HFFc6 (cell line): ENCODE data around the gene GLDC. TPM values are rescaled to one million over a fixed set of nuclear protein-coding genes. Genes with fewer than 3 reads are reported as not detected.

Source experiments
- DNase-seq: peaks from one replicate; pipeline ENCODE4 v3.0.0-alpha.2; 2018
- H3K27ac Mint-ChIP-seq: 2 replicates; pipeline ENCODE4 v1.8.0; 2020; ENCODE audit warnings: mild to moderate bottlenecking, mixed read lengths
- H3K27me3 Mint-ChIP-seq: 2 replicates; pipeline ENCODE4 v1.8.0; 2021; ENCODE audit warnings: mild to moderate bottlenecking, moderate library complexity, mixed read lengths; ENCODE audit not compliant: insufficient read depth
- H3K36me3 Mint-ChIP-seq: 2 replicates; pipeline ENCODE4 v1.8.0; 2021; ENCODE audit warnings: low read depth, mixed read lengths
- H3K4me1 Mint-ChIP-seq: 2 replicates; pipeline ENCODE4 v1.8.0; 2020; ENCODE audit warnings: low read depth, mixed read lengths
- H3K4me3 Mint-ChIP-seq: 2 replicates; pipeline ENCODE4 v1.8.0; 2020; ENCODE audit warnings: mild to moderate bottlenecking, moderate library complexity, mixed read lengths
- H3K9me3 Mint-ChIP-seq: 2 replicates; pipeline ENCODE4 v1.8.0; 2020; ENCODE audit warnings: mild to moderate bottlenecking, mixed read lengths
- total RNA-seq, 6 experiments: library from RNA; stranded (reverse); fragmentation: NEBNext Ultra II Directional; extraction: Animal tissue kit (Norgen Biotek cat#: 25700); gene quantifications; 2 replicates in 1 of 6; 3 replicates in 5 of 6; pipeline ENCODE4 v1.2.3, GENCODE V29; 2021
- TF ChIP-seq, protein P1 (sequence below): fragments of 200-600 bp; sonication (generic); IDR thresholded peaks from 2 replicates; pipeline ENCODE4 v1.5.0; 2021; ENCODE audit warnings: antibody characterized with exemption, mild to moderate bottlenecking

Gene GLDC
- total RNA-seq, 6 experiments from 2014 or later, result 0.12 to 0.41 (median 0.23) TPM

DNA sequence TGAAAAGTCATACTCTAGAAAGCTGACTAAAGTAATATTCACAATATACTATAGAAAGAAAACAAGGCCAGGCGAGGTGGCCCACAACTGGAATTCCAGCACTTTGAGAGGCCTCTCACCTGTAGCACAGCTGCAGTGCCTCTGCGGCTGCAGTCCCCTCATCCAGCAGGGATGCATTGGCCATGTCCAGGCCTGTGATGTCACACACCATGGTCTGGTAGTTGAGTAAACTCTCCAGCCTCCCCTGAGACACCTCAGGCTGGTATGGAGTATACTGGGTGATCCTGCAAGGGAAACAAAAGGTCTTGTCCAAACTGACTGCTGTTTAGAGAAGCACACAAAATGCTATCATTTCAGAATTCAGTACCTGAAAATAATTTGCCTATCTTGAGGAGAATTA lies 35.5 kb downstream of the GLDC start:
- TF ChIP-seq, protein P1, sequence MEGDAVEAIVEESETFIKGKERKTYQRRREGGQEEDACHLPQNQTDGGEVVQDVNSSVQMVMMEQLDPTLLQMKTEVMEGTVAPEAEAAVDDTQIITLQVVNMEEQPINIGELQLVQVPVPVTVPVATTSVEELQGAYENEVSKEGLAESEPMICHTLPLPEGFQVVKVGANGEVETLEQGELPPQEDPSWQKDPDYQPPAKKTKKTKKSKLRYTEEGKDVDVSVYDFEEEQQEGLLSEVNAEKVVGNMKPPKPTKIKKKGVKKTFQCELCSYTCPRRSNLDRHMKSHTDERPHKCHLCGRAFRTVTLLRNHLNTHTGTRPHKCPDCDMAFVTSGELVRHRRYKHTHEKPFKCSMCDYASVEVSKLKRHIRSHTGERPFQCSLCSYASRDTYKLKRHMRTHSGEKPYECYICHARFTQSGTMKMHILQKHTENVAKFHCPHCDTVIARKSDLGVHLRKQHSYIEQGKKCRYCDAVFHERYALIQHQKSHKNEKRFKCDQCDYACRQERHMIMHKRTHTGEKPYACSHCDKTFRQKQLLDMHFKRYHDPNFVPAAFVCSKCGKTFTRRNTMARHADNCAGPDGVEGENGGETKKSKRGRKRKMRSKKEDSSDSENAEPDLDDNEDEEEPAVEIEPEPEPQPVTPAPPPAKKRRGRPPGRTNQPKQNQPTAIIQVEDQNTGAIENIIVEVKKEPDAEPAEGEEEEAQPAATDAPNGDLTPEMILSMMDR, result no peak
- DNase-seq, result no peak
- Mint-ChIP-seq H3K27ac (no peak overlapping the region), H3K27me3 (peaks cover 8% of the 10 kb centered on the region), H3K4me3 (no peak overlapping the region), H3K36me3 (no peaks in the 10 kb centered on the region), H3K9me3 (no peaks in the 10 kb centered on the region), H3K4me1 (no peaks in the 10 kb centered on the region)

DNA sequence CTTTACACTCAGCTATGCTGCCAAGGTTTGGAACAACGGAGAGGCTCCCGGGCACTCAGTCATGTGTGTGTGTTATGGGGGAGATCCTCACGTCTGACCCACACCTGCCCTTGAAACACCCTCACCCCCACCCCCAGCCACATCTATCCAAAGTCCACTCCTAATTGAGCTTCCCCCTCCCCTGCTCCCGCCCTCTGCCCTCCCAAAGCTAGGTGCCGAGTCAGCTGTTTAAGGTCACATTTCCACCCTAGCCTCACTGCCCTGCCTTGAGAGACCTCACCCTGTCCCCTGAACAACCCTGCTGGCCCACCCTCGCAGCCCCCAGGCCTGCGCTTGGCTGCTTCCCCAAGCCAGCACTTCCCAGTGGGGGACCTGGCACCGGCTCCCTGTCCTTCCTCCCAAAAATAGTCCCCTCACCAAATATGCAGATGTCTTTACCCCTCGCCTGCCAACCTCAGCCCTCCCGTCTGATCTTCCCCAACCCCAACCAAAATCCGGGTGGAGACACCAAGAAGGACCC lies 36.0 kb downstream of the GLDC start:
- H3K4me1 Mint-ChIP-seq, result no peaks in the 10 kb centered on the region
- no peak for DNase-seq
- TF ChIP-seq, protein P1, result no peak

DNA sequence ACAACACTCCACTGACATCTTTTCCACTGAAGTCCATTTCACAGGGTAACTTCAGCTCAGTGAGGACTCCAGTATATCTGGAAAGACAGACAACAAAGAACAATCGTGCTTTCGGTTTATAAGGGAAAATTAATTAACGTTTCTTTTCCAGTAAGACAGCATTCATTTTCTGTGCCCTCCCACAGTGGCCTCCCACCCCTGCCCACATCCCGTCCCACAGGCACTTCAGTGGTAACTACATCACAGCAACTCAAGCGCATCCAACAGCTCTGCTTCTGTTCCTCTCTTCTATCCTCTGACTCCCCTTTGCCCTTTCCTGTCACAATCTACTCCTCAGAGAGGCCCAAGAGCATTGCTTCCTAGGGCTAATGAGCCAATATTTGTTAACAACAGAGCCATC lies 40.3 kb downstream of the GLDC start:
- no peaks in the 10 kb centered on the region for H3K36me3 Mint-ChIP-seq
- H3K9me3 Mint-ChIP-seq, result no peaks in the 10 kb centered on the region
- H3K4me1 Mint-ChIP-seq, result no peaks in the 10 kb centered on the region
- DNase-seq, result no peak
- H3K27me3 Mint-ChIP-seq, result peaks cover 6% of the 10 kb centered on the region
- no peak overlapping the region for H3K27ac Mint-ChIP-seq
- TF ChIP-seq, protein P1, result no peak
- peak overlapping the region; percentile 31; the same call in 1 of the 2 replicates for H3K4me3 Mint-ChIP-seq

More for the DNA sequence above, 36.0 kb downstream of the GLDC start:
- Mint-ChIP-seq H3K27ac (no peak overlapping the region), H3K9me3 (no peaks in the 10 kb centered on the region), H3K27me3 (peaks cover 8% of the 10 kb centered on the region), H3K36me3 (no peaks in the 10 kb centered on the region), H3K4me3 (no peak overlapping the region)

DNA sequence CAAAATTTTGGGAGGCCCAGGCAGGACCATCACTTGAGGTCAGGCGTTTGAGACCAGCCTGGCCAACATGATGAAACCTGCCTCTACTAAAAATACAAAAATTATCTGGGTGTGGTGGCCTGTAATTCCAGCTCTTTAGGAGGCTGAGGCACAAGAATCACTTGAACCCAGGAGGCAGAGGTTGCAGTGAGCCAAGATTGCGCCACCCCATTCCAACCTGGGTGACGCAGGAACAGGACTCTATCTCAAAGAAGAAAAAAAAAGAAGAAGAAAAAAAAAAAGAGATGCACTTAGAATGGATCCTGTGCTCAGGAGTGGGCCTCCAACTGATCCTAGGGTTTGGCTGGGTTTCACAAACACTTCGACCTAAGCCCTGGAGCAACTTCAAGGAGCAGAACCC lies 45.1 kb downstream of the GLDC start:
- TF ChIP-seq, protein P1, result no peak
- H3K27ac Mint-ChIP-seq, result no peak overlapping the region
- no peak overlapping the region for H3K4me3 Mint-ChIP-seq
- H3K9me3 Mint-ChIP-seq, result no peaks in the 10 kb centered on the region
- H3K4me1 Mint-ChIP-seq, result no peaks in the 10 kb centered on the region
- peaks cover 2% of the 10 kb centered on the region; the same call in 1 of the 2 replicates for H3K27me3 Mint-ChIP-seq
- DNase-seq, result no peak
- no peaks in the 10 kb centered on the region for H3K36me3 Mint-ChIP-seq

DNA sequence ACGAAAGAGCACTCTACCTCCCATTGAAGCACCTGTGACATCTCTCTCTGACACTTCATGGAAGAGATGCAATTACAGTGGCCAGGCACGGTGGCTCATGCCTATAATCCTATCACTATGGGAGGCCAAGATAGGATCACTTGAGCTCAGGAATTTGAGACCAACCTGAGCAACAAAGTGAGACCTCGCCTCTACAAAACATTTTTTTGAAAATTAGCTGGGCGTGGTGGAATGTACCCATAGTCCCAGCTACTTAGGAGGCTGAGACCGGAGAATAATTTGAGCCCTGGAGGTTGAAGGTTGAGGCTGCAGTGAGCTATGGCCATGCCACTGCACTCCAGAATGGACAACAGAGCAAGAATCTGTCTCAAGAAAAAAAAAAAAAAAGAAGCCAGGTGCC lies 45.5 kb downstream of the GLDC start:
- no peak overlapping the region for H3K4me3 Mint-ChIP-seq
- no peaks in the 10 kb centered on the region for H3K4me1 Mint-ChIP-seq
- TF ChIP-seq, protein P1, result no peak
- H3K9me3 Mint-ChIP-seq, result no peaks in the 10 kb centered on the region
- DNase-seq, result no peak
- H3K27ac Mint-ChIP-seq, result no peak overlapping the region
- no peaks in the 10 kb centered on the region for H3K36me3 Mint-ChIP-seq
- H3K27me3 Mint-ChIP-seq, result no peaks in the 10 kb centered on the region; the same call in 1 of the 2 replicates
